Activated CD8-positive, alpha-beta memory T cell treated with anti-CD3 and anti-CD28 coated beads, Interleukin-2, amount 50 U/mL, for 24 hours (primary cell): ENCODE measurements around the gene PKDCC.

Experiments used
- DNase-seq: peaks from one replicate; pipeline ENCODE4 v3.0.0-alpha.2; 2020; ENCODE audit errors: extremely low read depth

Gene PKDCC

GRCh38 chr2:42105330-42106256 lies 57.8 kb downstream of the PKDCC start:
- no peak for DNase-seq

GRCh38 chr2:42106257-42106816 lies 58.5 kb downstream of the PKDCC start:
- no peak for DNase-seq

- DNase-seq: no peak
Observed at GRCh38 chr2:42107249-42108042, 59.6 kb downstream of the PKDCC start.
